ENCODE results near the gene LPAR5.

GRCh38 chr12:6647083-6647604 lies 11.4 kb upstream of the LPAR5 start, which contains the start of gene ACRBP:
- no peak for TF ChIP-seq EZH2 (IDR thresholded peaks at IDR 0.05; ENCODE audit: low read depth)
- no peak for TF ChIP-seq CTCF (conservative IDR thresholded peaks at IDR 0.05)

All from PC-9 (cell line).